SK-MEL-5 (cell line): ENCODE results near the gene CCDC170. TPM values are rescaled to one million over a fixed set of nuclear protein-coding genes. Genes with fewer than 3 reads are reported as not detected.

Experiments used
- DNase-seq: peaks from one replicate; pipeline ENCODE4 v3.0.0-alpha.2; 2016; ENCODE audit warnings: low read depth, low spot score
- in situ Hi-C: cut with HindIII; loops from 2 replicates; pipeline ENCODE4 v1.10.0; 2016; ENCODE audit warnings: low sequenced_read_pairs, high pct_unique_total_duplicates, low pct_unique_long_range_greater_than_20kb
- total RNA-seq: library from RNA; depleted of rRNA; stranded (reverse); fragments of >200 nt; shearing (Covaris generic); gene quantifications from 2 replicates; pipeline ENCODE4 v1.2.3, GENCODE V29; 2014

Gene CCDC170
- total RNA-seq, 1 experiment from 2014 or later = not detected

GRCh38 chr6:151576633-151577032, 82.8 kb downstream of the CCDC170 start:
- no peak for DNase-seq
- in situ Hi-C loops = no loop called here

GRCh38 chr6:151577257-151577656, 83.4 kb downstream of the CCDC170 start:
- no peak for DNase-seq
- in situ Hi-C loops = no loop called here

- DNase-seq = no peak
- in situ Hi-C loops = no loop called here
Observed at GRCh38 chr6:151585741-151586140, 91.9 kb downstream of the CCDC170 start.

- DNase-seq = no peak
- in situ Hi-C loops = no loop called here
Observed at GRCh38 chr6:151589667-151590066, 95.8 kb downstream of the CCDC170 start.

- no peak for DNase-seq
- in situ Hi-C loops = no loop called here
Observed at GRCh38 chr6:151590742-151591141, 96.9 kb downstream of the CCDC170 start.

GRCh38 chr6:151592449-151593159, 98.8 kb downstream of the CCDC170 start:
- DNase-seq = no peak
- in situ Hi-C loops = no loop called here

- no peak for DNase-seq
- in situ Hi-C loops = no loop called here
Observed at GRCh38 chr6:151609146-151609902, 115.5 kb downstream of the CCDC170 start.

GRCh38 chr6:151610326-151610725, 116.5 kb downstream of the CCDC170 start:
- DNase-seq = no peak
- in situ Hi-C loops = no loop called here

GRCh38 chr6:151614630-151615029, 120.8 kb downstream of the CCDC170 start:
- in situ Hi-C loops = no loop called here
- DNase-seq = no peak

- in situ Hi-C loops = no loop called here
- no peak for DNase-seq
Observed at GRCh38 chr6:151616091-151616513, 122.3 kb downstream of the CCDC170 start.

- no peak for DNase-seq
- in situ Hi-C loops = no loop called here
Observed at GRCh38 chr6:151616600-151616999, 122.8 kb downstream of the CCDC170 start.

- no peak for DNase-seq
- in situ Hi-C loops = no loop called here
Observed at GRCh38 chr6:151617539-151617938, 123.7 kb downstream of the CCDC170 start.

- no peak for DNase-seq
- in situ Hi-C loops = no loop called here
Observed at GRCh38 chr6:151618717-151619116, 124.9 kb downstream of the CCDC170 start.

- DNase-seq = no peak
- in situ Hi-C loops = no loop called here
Observed at GRCh38 chr6:151620179-151620578, 126.4 kb downstream of the CCDC170 start.

GRCh38 chr6:151624071-151624470, 130.3 kb downstream of the CCDC170 start:
- no peak for DNase-seq
- in situ Hi-C loops = no loop called here

- DNase-seq = no peak
- in situ Hi-C loops = no loop called here
Observed at GRCh38 chr6:151624481-151624880, 130.7 kb downstream of the CCDC170 start.

GRCh38 chr6:151624900-151625536, 131.2 kb downstream of the CCDC170 start:
- in situ Hi-C loops = no loop called here
- DNase-seq = no peak

- no peak for DNase-seq
- in situ Hi-C loops = no loop called here
Observed at GRCh38 chr6:151627689-151628444, 134.1 kb downstream of the CCDC170 start.
